Activated CD4-positive, alpha-beta T cell treated with anti-CD3 and anti-CD28 coated beads, Interleukin-2, amount 50 U/mL, for 24 hours (primary cell): ENCODE measurements around the gene PARP4.
"Not testable (repeated sequence)": the region's sequence is repeated elsewhere in the genome, so short reads cannot be mapped to it uniquely, and the experiment has no call there.

ENCODE experiments used
- DNase-seq, 2 donors: peaks; one replicate each; pipeline ENCODE4 v3.0.0-alpha.2; 2020; ENCODE audit warnings: low read depth in 1 of 2, low spot score in 1 of 2

Gene PARP4

DNA sequence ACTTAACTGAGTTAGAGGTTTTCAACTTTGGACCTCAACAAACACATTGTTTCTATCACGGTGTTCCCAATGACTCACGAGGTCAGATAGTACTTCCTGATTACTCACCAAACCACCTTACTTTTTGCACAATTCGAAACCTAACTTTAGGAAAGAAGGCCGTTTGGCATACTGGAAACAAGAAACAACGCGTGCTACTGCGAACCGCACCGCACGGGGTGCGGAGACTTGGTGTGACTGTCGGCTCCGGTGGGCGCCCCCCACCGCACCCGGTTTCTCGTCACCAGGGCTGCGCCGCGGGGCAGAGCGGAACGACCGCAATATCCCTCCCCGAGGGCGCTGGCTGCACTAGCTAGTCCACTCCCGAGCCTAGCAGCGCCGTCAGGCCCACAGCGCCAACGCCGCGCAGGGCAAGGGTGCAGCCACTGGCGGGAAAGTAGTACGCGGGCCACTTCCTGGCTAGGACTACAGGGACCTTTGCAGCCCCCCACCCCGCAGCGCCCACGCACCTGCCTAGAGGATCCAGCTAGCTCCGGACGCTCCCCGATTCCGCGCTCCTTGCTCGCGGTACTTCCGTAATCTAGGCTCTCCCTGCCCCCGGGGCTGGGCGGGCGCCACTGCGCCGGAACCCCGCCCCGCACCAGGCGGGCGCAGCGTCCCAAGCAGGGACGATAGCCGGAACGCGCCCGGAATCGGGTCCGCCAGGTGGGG, at the start of gene PARP4:
Gene PARP4 (minus strand): TSS at position 582 of the 711 bp plus-strand sequence. CDS start 9,002 bp downstream, outside the sequence.
- DNase-seq = peak; percentile 27 to 39

DNA sequence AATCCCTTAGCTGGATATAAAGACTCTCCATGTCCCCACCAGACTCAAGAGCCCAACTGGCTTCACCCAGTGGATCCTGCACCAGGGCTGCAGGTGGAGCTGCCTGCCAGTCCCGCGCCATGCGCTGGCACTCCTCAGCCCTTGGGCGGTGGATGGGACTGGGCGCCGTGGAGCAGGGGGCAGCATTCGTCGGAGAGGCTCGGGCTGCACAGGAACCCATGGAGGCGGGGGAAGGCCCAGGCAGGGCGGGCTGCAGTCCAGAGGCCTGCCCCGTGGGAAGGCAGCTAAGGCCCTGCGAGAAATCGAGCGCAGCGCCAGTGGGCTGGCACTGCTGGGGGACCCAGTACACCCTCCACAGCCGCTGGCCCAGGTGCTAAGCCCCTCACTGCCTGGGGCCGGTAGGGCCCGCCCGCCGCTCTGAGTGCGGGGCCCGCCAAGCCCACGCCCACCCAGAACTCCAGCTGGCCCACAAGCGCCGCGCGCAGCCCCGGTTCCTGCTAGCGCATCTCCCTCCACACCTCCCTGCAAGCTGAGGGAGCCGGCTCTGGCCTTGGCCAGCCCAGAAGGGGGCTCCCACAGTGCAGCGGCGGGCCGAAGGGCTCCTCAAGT, 48.1 kb upstream of the PARP4 start:
- DNase-seq = not testable (repeated sequence)

DNA sequence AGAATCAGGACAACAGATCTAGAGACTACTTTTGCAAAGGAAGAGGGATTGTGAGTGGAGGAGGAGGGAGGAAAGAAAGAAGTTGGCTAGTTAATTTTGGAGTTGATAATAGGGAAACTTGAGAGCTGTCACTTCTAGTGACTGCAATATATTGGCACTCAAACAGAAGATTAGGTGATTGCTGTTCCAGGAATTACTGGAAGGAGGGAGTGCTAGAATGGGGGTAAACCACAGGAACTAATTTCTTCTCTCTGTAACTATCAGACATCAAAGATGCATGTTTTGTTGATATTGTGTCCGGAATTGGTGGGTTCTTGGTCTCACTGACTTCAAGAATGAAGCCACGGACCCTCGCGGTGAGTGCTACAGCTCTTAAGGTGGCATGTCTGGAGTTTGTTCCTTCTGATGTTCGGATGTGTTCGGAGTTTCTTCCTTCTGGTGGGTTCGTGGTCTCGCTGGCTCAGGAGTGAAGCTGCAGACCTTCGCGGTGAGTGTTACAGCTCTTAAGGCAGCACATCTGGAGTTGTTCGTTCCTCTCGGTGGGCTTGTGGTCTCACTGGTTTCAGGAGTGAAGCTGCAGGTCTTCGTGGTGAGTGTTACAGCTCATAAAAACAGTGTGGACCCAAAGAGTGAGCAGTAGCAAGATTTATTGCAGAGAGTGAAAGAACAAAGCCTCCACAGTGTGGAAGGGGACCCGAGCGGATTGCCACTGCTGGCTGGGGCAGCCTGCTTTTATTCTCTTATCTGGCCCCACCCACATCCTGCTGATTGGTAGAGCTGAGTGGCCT, 47.0 kb upstream of the PARP4 start:
- DNase-seq = not testable (repeated sequence)

DNA sequence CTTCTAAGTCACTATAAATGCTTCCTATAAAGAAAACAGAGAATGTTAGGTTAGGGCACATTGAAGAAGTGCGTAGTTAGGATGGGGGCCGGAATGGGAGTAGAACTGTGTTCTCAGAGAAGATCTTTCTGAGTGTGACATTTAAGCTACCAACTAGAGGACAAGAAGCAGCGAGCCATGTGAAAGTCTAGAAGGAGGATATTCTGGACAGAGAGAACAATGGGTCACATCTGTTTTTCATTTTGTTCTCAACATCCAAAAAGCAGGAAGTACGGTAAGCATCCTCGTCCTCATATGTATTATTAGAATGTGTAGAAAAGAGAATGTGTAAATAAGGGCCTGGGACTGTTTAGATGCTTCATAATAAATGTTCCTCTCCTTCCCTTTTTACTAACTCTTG, 44.5 kb upstream of the PARP4 start:
- no peak for DNase-seq

DNA sequence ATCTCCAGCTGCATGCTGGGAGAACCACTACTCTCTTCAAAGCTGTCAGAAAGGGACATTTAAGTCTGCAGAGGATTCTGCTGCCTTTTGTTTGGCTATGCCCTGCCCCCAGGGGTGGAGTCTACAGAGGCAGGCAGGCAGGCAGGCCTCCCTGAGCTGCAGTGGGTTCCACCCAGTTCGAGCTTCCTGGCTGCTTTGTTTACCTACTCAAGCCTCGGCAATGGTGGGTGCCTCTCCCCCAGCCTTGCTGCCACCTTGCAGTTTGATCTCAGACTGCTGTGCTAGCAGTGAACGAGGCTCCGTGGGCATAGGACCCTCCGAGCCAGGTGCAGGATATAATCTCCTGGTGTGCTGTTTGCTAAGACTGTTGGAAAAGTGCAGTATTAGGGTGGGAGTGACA, 41.3 kb upstream of the PARP4 start:
- not testable (repeated sequence) for DNase-seq

DNA sequence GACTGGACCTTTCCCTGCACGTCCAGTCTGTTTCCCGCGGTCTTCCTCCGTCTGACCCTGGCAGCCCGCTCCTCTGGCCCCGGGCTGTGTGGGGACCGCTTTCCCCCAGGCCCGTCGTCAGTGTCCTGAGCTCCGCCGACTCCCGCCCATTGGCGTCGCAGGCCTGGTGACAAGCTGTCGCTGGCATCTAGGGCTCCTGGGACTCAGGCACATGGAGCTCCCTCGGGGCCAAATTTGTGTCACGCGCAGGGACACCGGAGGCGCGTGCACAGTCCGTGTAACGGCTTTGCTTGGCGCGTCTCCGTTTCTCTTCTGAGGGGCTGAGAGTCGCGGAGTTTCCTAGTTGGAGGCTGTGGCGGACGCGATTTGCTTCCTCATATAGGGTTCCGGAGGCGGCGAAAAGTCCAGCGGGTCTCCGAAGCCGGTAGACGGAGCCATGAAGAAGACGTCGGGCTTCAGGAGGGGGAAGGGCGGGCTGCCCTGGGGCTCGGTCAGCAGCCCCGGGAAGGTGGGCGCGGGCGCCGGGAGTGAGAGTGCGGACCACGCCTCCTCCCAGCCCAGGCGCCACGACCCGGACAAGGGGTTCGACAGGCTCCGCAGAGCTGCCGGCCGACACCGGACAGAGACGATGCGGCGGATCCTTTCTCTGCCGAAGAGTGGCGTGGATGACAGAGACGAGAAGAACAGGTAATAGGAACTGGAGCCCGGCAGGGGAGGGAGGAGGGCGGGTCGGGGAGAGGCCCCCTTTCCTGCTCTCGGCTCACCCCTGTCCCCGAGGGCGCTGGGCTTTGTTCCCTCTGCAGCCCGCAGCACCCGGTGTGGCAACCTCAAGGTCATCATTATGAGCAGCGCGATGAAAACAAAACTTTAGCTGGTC, 29.1 kb upstream of the PARP4 start:
- not testable (repeated sequence) for DNase-seq

DNA sequence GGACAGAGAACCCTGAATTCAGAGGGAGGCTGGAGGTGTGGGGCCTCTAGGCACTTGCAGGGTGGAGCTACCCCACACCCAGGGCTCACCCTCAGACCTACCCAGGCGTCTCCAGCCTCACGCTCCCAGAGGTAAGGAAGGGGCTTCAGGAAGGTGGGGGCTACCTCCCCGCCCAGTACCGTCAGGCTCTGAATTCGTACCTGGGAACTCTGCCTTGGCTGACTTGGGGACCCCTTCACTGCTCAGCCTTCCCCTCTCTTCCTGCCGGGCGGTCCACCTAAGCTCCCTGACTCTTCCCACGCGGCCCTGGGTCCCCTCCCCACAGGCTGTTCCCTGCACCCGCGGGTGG, 28.5 kb upstream of the PARP4 start:
- DNase-seq = no peak

DNA sequence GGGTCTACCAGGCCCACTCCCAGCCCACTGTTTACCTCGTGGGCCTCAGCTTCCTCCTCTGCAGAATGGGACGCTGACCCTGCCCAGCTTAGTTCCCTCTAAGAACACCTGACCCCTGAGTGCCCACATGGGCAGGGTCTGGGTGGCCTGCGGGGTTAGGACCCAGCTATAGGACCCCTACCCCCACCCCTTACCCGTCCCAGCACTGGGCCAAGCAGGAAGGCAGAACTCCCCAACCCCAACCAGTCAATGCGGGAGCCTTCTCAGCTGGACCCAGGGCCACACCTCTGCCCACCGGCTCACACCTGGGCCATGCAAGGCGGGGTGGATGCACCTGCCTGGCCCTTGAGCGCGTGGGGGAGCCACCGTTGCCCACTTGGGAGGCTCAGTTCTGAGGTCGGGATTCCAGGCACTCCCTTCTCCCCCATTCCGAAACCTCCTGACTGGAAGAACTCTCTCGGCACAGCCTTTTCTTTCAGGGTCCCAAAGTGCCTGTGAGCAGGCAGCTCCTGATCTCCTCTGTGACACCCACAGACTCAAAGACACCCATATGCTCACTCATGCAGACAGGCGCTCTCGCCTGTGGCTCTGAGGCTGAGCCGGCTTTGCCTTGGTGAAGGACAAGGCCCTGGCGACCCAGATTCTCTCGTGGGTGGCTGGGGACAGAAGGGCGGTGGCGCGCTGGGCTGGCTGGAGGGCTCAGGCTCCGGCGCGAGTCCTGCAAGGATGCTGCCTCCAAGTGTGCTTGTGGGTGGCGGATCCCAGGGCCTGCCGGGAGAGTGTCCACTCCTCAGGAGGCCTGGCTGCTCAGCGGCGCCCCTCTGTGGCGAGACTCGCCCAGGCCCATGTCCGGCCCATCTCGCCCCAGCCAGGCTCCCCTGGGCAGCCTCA, 27.9 kb upstream of the PARP4 start:
- DNase-seq = no peak

DNA sequence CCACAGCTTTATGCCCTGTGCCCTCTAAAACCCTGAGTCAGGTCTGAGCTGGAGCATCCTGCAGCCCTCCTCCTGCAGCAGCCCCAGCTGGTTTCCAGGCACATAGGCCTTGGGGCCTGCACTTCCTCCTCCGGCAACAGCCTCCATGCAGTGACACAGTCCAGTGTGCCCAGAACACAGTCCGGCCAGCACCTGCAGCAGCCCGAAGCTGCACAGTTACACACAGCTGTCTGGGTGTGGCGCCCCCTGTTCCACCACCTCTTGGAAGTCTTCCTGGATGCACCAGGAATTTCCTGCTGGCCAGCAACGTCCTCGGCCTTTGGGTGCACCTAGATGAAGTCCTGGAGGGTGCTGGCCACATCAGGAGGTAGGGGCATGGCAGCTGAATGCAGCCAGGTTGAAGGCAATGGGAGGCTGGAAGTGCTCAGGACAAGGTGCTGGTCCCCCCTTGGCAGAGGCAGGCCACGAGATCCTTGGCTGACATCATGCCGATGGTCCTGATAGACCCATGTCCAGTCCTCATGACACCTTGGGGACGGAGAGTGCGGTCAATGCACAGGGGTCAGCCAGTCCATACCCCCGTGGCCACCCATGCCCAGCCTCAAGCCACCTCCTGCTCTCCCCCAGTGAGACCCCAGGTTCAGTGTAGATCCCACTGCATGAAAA, 27.1 kb upstream of the PARP4 start:
- no peak for DNase-seq

DNA sequence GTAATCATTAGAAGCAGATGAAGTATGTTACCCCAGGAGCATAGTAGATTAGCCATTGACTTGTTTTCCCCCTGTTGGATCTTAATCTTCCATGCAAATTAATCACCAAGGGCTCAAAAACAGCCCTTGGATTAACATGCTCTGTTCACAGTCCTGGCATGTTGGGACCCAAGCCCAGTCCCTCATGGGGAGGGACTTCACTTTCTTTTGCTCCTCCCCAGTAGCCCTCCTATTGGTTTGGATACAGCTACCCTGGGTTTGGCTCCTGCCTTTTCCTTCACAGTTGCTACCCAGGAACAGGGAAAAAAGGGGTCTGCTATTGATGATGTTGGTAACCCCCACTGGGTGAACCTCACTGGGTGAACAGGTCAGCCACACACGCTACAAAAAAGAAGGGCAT, 16.9 kb upstream of the PARP4 start:
- DNase-seq = no peak

DNA sequence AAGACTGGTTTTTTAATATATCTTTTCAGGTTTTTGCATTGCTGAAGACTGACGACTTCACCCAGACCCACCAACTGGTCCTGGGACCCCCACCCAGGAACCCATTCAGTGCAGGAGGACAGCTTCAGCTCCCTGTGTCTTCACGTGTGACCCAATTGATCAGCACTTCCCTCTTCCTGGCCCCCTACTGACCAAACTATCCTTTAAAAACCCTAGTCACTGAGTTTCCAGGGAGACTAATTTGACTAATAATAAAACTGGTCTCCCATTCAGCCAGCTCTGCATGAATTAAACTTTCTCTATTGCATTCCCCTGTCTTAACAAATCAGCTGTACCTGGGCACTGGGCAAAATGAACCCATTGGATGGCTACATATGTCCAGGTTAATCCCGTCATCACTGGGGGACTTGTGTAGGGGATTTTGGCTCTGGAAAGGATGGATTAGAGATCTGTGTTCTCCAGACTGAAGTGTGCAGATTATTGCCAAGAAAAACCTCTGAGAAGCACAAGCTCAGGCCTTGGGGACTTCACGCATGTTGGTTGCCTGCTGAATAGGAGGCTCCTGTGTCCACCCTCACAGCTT, 16.3 kb upstream of the PARP4 start:
- DNase-seq = no peak

DNA sequence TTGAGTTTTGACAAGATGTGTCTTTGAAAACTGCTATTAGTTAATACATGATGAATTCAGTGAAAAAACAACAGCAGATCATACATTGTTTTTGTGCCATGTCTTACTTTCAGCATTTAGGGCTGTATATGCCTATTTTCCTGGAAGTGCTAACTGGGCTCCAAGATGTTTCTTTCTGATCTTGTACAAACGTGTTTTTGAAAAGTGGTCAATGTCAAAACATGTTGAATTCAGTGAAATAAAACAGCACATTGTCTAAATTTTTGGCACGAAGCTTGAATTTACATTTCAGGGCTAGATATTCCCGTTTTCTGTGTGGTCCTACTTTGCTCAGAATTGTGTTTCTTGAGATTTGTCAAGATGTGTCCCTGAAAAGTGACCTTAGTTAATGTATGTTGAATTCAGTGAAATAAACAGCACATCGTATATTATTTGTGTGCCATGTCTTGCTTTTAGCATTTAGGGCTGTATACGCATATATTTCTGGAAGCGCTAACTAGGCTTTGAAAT, 14.7 kb upstream of the PARP4 start:
- DNase-seq = no peak

DNA sequence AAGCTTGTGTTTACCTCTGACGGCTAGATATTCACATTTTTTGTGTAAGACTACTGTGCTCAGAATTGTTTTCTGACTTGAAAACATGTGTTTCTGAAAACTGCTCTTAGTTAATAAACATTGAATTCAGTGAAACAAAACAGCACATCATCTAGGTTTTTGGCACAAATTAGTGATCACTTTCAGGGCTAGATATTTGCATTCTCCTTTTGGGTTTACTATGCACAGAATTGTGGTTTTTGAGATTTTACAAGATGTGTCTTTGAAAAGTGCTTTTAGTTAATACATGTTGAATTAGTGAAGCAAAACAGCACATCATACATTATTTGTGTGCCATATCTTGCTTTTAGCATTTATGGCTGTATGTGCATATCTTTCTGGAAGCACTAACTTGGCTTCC, 8.2 kb upstream of the PARP4 start:
- no peak for DNase-seq

DNA sequence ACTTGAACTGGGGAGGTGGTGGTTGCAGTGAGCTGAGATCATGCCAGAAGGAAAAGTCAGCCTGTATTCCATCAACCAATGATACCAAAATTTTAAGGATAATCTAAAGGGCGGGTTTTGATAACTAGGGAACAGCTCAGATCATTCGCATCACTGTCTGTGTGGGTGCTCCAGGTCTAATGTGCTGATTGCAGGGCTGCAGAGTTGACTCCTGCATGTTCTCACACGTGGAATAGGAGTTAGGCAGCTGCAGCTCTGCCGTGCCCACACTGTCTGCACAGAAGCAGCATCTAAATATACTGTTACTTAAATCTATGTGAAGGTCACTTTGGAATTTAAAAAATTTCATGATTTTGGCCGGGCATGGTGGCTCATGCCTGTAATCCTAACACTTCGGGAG, 4.3 kb upstream of the PARP4 start:
- no peak for DNase-seq

DNA sequence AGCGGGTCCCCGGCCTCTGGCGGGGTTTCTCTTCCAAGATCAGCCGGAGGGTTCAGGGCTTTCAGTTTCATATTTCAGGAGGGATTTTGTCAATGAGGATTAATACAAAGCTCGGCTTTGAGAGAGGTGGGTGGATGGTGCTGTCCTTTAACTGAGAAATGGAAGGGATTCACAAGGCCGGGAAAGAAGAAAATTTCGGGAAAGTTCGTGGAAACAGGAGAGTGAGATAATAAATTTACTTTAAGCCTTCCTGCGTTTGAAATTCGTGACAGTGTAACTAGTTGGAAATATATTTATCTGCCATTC, 283 bp upstream of the PARP4 start:
- no peak for DNase-seq

DNA sequence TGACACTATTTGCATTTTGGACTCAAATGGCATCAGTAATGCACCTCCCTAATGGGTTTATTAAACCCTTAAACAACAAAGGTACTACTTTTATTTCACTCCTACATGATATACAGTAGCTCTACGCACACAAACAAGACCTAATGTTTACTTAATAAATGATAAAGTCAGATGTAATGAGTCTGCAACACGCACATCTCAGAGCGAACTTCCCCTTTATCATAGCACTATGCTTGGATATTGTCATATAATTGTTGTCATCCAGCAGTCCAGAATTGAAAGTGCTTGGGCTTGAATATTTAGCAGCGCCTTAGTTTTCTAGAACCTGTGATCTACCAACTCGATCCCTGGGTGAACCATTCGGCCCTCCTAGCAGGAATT, 772 bp downstream of the PARP4 start:
- no peak for DNase-seq

DNA sequence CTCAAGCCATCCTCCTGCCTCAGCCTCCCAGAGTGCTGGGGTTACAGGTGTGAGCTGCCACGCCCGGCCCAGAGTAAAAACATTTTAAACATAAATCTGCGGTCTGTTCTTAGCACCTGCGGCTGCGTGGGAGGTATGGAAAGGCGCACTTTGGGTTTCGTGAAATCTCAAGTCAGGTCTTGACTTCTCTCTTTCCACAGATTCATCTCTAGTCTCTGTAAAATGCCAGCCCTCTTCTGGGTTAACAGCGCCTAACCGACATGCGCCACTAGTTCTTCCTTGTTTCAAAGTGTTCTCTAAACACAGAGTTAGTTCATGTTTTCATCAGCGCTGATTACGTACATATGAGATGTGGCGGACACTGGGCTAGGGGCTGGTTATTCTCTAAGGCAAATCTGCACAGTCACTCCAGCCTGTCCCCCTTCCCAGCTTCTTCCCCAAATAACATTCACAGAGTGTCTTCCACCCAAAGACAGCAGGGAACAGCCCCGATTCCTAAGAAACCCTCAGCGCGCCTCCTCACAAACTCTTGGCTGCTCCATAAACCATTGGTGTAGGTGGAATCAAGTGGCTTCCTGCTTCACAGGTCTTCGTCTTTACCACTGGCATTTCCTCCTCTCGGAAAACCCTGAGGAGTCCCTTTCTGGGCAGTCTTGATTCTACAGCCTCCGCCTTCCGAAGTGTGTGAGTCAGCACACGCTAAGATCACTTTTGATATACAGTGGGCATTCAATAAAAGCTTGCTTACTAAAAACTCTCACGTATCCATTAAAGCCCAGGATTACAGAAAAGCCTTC, 1.4 kb downstream of the PARP4 start:
- DNase-seq = peak; percentile 43 to 61

DNA sequence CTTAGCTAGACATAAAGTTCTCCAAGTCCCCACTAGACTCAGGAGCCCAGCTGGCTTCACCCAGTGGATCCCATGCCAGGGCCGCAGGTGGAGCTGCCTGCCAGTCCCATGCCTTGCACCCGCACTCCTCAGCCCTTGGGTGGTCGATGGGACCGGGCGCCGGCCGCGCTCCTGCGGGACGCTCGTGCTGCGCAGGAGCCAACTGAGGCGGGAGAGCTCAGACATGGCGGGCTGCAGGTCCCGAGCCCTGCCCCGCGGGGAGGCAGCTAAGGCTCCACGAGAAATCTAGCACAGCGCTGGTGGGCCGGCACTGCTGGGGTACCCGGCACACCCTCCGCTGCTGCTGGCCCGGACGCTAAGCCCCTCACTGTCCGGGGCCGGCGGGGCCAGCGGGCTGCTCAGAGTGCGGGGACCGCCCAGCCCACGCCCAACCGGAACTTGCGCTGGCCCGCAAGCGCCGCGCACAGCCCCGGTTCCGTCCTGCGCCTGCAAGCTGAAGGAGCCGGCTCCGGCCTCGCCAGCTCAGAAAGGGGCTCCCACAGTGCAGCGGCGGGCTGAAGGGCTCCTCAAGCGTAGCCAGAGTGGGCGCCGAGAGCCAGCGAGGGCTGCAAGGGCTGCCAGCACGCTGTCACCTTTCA, 5.8 kb downstream of the PARP4 start:
- DNase-seq = no peak
